ENCODE measurements around the gene NRXN3.

NRXN3 gene

DNA sequence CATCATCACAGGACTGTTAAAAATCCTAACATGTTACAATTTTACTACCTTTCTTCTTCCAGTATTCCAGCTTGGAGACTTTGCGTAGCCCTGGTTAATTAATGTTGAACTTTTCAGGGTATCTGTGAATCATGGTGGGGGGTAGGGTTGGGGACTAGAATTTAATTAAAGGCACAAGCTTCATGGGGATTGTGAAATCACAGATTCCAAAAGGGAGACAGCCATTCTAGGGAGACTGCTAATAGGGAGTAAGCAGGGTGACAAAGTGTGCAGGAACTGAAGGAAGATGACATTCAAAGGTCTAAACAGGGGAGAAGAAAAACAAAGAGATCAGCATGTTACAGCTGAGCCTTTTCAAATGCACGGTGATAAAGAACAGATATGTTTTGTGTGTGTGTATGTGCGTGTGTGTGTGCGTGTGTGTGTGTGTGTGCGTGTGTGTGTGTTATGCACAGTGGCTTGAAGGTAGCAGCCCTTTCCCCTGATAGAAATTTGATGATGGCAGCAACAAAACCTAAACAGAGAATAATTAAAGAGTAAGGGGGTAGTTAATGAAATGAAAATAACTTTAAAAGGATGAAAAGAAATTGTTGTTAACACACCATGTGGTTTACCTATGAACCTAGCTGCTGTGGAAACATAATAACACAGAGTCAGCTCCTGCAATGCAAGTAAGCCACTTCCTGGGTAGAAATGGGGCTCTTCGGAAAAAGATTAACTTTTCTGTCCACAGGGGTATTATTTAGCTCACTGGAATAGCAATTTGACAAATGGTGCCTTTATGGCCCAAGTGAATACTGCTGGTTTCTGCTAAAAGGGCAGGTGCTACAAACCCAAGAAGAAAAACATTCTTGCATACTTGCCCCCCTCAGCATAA lies 1459.5 kb downstream of the NRXN3 start:
- in situ Hi-C loops (cut with MboI; ENCODE audit: low sequenced_read_pairs, unreplicated experiment), result no loop called here
- TF ChIP-seq, protein P1, sequence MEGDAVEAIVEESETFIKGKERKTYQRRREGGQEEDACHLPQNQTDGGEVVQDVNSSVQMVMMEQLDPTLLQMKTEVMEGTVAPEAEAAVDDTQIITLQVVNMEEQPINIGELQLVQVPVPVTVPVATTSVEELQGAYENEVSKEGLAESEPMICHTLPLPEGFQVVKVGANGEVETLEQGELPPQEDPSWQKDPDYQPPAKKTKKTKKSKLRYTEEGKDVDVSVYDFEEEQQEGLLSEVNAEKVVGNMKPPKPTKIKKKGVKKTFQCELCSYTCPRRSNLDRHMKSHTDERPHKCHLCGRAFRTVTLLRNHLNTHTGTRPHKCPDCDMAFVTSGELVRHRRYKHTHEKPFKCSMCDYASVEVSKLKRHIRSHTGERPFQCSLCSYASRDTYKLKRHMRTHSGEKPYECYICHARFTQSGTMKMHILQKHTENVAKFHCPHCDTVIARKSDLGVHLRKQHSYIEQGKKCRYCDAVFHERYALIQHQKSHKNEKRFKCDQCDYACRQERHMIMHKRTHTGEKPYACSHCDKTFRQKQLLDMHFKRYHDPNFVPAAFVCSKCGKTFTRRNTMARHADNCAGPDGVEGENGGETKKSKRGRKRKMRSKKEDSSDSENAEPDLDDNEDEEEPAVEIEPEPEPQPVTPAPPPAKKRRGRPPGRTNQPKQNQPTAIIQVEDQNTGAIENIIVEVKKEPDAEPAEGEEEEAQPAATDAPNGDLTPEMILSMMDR (IDR thresholded peaks at IDR 0.05; ENCODE audit: borderline replicate concordance, control extremely low read depth, extremely low read depth, insufficient read depth, missing control alignments), result no peak
- no peak for DNase-seq (ENCODE audit: low spot score)

DNA sequence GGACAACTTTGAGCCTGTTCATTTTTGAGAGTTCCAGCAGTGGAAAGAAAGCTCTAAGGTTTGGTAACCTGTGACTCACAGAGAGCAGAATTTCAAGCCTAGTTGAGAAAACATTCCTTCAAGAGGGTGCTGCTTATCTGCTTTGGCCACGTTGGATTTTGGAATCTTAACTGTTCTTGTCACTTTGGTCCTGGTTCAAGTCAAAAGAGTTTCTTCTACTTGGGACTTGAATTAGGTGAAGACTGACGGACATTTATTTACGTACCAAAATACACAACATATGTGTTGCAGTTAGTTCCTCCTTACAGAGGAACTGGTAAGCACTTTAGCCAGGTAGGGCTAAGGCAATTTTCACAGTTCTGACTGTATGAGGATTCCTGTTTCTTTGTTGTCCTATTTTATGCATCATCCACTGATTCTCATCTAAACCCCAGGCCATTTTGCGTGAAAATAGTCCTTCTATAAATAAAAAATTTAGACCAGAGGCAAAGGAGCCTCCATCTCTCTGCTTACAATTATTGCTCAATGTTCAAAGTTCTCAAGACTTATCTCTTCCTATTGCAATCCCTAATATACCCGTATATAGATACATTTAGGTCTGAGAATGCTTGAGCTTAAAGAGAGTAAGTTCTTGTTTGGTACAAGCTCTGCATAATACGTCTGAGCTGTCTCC lies 1460.3 kb downstream of the NRXN3 start:
- TF ChIP-seq, protein P1 (IDR thresholded peaks at IDR 0.05; ENCODE audit: borderline replicate concordance, control extremely low read depth, extremely low read depth, insufficient read depth, missing control alignments), result no peak

DNA sequence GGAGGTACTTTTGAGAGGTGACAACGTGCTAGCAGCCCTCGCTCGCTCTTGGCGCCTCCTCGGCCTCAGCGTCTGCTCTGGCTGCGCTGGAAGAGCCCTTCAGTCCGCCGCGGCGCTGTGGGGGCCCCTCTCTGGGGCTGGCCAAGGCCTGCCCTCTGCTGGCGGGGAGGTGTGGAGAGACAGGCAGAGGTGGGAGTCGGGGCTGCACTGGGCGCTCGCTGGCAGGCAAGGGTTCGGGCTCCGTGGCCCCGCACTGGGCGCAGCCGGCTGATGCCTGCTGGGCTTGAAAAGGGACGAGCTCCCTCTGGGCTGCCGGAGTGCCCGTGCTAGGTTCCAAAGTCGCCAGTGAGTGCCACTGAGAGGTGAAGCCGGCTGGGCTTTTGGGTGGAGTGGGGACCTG lies 1461.1 kb downstream of the NRXN3 start:
- TF ChIP-seq, protein P1 (IDR thresholded peaks at IDR 0.05; ENCODE audit: borderline replicate concordance, control extremely low read depth, extremely low read depth, insufficient read depth, missing control alignments), result no peak
- DNase-seq (ENCODE audit: low spot score), result no peak
- in situ Hi-C loops (cut with MboI; ENCODE audit: low sequenced_read_pairs, unreplicated experiment), result no loop called here

More for the DNA sequence above, 1460.3 kb downstream of the NRXN3 start:
- in situ Hi-C loops (cut with MboI; ENCODE audit: low sequenced_read_pairs, unreplicated experiment), result no loop called here
- DNase-seq (ENCODE audit: low spot score), result no peak

DNA sequence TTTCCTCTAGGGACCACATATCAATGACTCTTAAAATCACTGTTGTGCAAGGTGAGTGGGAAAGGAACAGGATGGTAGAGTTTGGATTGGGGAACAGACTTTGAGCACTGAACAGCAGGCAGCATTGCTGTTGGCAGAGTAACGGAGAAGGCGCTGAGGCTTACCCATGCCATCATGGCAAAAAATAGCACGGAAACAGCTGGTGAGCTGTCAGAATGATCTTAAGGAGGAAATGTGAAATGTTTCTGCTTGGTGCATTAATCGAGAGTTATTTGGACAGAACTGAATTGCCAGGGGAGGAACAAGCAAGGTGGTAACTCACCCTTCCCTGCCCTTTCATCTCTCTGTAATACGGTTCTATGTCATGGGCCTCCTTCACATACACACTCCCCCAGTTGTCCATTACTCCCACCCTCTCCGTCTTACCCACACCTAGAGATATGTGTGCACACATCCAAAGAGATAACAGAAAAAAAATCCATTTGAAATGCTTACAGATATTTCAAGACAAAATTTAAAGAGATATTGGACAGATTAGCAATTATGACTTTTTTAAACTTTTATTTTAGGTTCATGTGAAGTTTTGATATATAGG lies 1468.6 kb downstream of the NRXN3 start:
- DNase-seq (ENCODE audit: low spot score), result no peak
- TF ChIP-seq, protein P1 (IDR thresholded peaks at IDR 0.05; ENCODE audit: borderline replicate concordance, control extremely low read depth, extremely low read depth, insufficient read depth, missing control alignments), result no peak
- in situ Hi-C loops (cut with MboI; ENCODE audit: low sequenced_read_pairs, unreplicated experiment), result no loop called here

DNA sequence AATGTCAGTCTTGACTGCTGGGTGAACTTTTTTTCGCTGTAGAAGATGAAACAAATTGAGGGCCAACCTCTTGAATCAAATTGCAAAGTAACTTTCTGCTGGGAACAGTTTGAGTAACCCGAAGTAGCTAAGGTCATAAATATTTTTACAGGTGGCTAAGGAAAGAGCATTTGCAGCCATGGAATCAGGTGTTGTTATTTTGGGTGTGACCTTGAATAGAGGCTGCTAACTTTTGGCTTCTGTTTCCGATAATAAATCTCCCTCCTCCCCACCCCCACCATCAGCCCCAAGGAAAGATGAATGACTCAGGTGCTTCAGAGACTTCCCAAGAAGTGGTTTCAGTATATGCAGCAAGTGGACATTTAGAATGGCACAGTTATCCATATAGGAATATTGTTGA lies 1469.4 kb downstream of the NRXN3 start:
- DNase-seq (ENCODE audit: low spot score), result no peak
- TF ChIP-seq, protein P1 (IDR thresholded peaks at IDR 0.05; ENCODE audit: borderline replicate concordance, control extremely low read depth, extremely low read depth, insufficient read depth, missing control alignments), result no peak
- in situ Hi-C loops (cut with MboI; ENCODE audit: low sequenced_read_pairs, unreplicated experiment), result no loop called here

DNA sequence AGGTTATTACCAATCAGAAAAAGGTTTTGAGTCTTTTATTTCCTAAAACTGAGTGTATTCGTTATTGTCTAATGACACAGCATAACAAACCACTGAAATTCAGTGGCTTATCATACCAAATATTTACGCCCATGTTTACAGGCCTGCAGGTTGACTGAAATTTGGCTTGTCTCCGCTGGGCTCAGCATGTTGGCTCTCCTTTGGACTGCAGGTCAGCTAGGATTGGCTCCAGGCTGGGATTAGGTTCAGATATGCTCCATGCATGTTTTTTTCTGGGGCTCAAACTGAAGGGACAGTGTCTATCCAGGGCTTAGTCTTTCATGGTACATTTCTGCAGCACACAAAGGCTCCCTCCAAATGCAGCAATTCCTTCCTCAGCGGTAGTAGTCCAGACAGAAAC lies 1471.2 kb downstream of the NRXN3 start:
- TF ChIP-seq, protein P1 (IDR thresholded peaks at IDR 0.05; ENCODE audit: borderline replicate concordance, control extremely low read depth, extremely low read depth, insufficient read depth, missing control alignments), result no peak
- DNase-seq (ENCODE audit: low spot score), result no peak
- in situ Hi-C loops (cut with MboI; ENCODE audit: low sequenced_read_pairs, unreplicated experiment), result no loop called here
